ENCODE measurements around the gene GPER1. TPM values are rescaled to one million over a fixed set of nuclear protein-coding genes. Genes with fewer than 3 reads are reported as not detected.
A peak's percentile ranks its signal among the peaks of the same experiment; 100 is the strongest.

The GPER1 gene
- total RNA-seq, 1 experiment from 2014 or later = not detected

- Histone ChIP-seq H2BK20ac (ENCODE audit: low read depth, low read length, poor library complexity, severe bottlenecking) (no peak overlapping the region), H4K5ac (ENCODE audit: insufficient read length, low read depth, low read length) (no peak overlapping the region), H3K27me3 (ENCODE audit: insufficient read depth, low read length) (no peaks in the 10 kb centered on the region), H3K23ac (ENCODE audit: insufficient read length, low read depth, low read length) (no peak overlapping the region), H3K27ac (ENCODE audit: insufficient read length, low read depth, low read length) (no peak overlapping the region), H4K8ac (replicated peaks; ENCODE audit: insufficient read length, low read depth, low read length) (no peak overlapping the region), H3K4ac (ENCODE audit: low read depth, low read length) (no peak overlapping the region), H3K9ac (ENCODE audit: extremely low read depth, insufficient read length, low read length) (no peak overlapping the region), H3K23me2 (ENCODE audit: insufficient read length, low read depth, low read length, poor library complexity, severe bottlenecking) (no peaks in the 10 kb centered on the region), H4K91ac (ENCODE audit: insufficient read length, low read depth, low read length) (no peak overlapping the region), H2AFZ (ENCODE audit: low read length) (no peak overlapping the region), H3K4me1 (ENCODE audit: insufficient read depth, low read length) (peaks cover 6% of the 10 kb centered on the region; the same call in 1 of the 2 replicates), H3K9me3 (ENCODE audit: control insufficient read depth, low read depth, low read length) (no peaks in the 10 kb centered on the region), H3K56ac (ENCODE audit: insufficient read length, low read depth, low read length) (no peak overlapping the region), H2BK12ac (ENCODE audit: insufficient read length, low read depth, low read length) (no peak overlapping the region), H3K18ac (ENCODE audit: insufficient read length, low read depth, low read length) (no peak overlapping the region), H2BK5ac (ENCODE audit: insufficient read length, low read length) (no peak overlapping the region), H3K79me2 (ENCODE audit: insufficient read depth, low read length) (0 out of 2 replicates have a peak, but pooled peaks cover 1% of the 10 kb centered on the region), H3K14ac (ENCODE audit: insufficient read depth, low read length) (no peak overlapping the region), H3T11ph (ENCODE audit: low read length) (no peak overlapping the region), H2BK15ac (ENCODE audit: low read depth, low read length) (no peak overlapping the region), H3K4me2 (ENCODE audit: insufficient read depth, insufficient read length, low read length) (no peak overlapping the region), H2AK5ac (ENCODE audit: insufficient read length, low read length) (no peak overlapping the region), H4K20me1 (ENCODE audit: control insufficient read depth, insufficient read depth, insufficient read length) (no peaks in the 10 kb centered on the region), H2BK120ac (ENCODE audit: low read depth, low read length, poor library complexity, severe bottlenecking) (no peak overlapping the region), H3K79me1 (ENCODE audit: insufficient read depth, low read depth, low read length, poor library complexity, severe bottlenecking) (no peaks in the 10 kb centered on the region)
- Mint-ChIP-seq H3K36me3 (ENCODE audit: insufficient read depth in 1 of 3, low read depth in 3 of 3) (peaks cover 0 to 4% (median 2%) of the 10 kb centered on the region in 3 experiments; a peak in 2 of 7 replicates), H3K27me3 (ENCODE audit: low read depth) (no peaks in the 10 kb centered on the region), H3K4me3 (no peak overlapping the region), H3K27ac (peak overlapping the region in 1 of 3 experiments; percentile 44; a peak in 1 of 7 replicates), H3K9me3 (no peaks in the 10 kb centered on the region; a peak in 1 of 5 replicates), H3K4me1 (peaks cover 20 to 43% of the 10 kb centered on the region in 2 experiments)
- no peak for DNase-seq
- no CpG with 5 or more reads among the region's 15 CpGs for WGBS (ENCODE audit: extremely low coverage, insufficient read length, low lambda C conversion rate)
- TF ChIP-seq CTCF (conservative IDR thresholded peaks at IDR 0.05) = no peak
Observed at GRCh38 chr7:1055491-1055955, 32.4 kb upstream of the GPER1 start.

Data from H9 (cell line).